HG03139 (cell line): ENCODE data around the gene PSMC3IP.
"Not testable (repeated sequence)": the region's sequence is repeated elsewhere in the genome, so short reads cannot be mapped to it uniquely, and the experiment has no call there.

Source experiments
- ATAC-seq: cut with Tn5 transposase; IDR thresholded peaks from one replicate; pipeline ENCODE4 v1.9.1; 2021; ENCODE audit not compliant: unreplicated experiment

Gene PSMC3IP

DNA sequence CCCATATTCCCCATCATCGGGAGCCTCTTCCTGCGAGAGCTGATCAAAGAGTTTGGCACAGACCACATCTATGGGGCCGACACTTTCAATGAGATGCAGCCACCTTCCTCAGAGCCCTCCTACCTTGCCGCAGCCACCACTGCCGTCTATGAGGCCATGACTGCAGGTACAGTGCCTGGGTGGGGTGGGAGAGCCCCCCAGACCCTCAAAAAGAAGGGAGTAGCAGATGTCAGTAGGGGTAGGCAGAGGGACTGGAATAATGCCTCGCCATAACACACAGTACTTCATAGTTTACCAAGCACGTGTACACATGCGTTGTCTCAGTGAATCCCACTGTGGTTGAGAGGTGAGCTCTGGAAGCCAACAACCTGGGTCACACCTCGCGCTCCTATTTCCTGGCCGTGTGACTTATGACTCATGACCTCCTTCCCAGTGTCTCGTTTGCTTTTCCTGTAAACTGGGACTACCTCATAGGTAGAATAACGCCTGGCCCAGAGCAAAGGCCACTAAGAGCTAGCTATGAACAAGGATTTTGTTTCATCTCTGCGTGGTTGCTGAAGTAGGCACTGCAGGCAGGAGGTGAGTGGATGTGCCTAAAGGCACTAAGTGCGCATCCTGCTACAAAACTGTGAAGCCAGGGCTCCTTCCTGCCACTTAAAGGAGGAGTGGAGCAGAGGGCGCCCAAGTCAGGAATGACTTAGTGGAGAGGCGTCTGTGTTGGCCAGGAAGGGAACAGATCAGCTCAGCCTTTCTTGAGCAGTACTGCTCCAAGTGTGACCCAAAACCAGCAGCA is 36.3 kb downstream of the PSMC3IP start:
- no peak for ATAC-seq

DNA sequence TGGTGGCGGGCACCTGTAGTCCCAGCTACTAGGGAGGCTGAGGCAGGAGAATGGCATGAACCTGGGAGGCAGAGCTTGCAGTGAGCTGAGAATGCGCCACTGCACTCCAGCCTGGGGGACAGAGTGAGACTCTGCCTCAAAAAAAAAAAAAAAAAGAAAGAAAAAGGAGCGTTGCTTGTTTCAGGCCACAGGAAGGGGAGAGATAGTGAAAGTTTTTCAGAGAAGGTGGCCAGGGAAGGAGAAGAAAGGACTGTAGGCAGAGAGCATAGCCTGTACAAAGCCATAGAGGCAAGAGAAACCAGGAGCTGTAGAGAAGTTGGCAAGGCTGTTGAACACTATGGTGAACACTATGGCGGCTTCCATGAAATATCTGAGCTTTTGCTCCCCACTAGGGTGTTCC is 37.0 kb downstream of the PSMC3IP start:
- ATAC-seq = not testable (repeated sequence)

- no peak for ATAC-seq
These were observed 39.0 kb downstream of the PSMC3IP start for GRCh38 chr17:42538482-42538881.

- no peak for ATAC-seq
These were observed 39.6 kb downstream of the PSMC3IP start for GRCh38 chr17:42537826-42538451.

- ATAC-seq = no peak
These were observed 40.2 kb downstream of the PSMC3IP start for GRCh38 chr17:42537156-42537805.

DNA sequence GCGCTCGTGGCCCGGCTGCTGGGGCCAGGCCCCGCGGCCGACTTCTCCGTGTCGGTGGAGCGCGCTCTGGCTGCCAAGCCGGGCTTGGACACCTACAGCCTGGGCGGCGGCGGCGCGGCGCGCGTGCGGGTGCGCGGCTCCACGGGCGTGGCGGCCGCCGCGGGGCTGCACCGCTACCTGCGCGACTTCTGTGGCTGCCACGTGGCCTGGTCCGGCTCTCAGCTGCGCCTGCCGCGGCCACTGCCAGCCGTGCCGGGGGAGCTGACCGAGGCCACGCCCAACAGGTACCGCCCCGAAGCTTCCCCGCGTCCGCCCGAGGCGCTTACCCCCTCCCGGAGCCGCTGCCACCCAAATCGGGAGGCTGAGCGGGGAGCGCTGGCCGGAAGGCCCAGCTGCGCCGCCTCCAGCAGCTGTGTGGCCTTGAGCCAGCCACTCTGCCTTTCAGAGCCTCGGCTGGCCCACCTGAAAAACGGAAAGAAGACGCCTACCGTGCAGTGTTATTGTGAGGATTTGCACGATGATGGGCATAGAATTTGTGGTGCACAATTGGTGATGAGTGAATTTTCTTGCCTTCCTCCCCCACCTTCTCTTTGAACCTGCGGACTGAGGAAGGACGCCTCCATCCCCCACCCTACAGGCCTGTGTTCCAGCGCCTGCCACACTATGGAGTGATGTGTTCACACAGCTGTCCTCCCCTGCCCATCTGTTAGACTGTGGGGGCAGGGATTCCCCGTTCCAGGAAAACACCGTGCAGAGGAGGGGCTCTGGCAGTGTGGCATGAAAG is 41.0 kb downstream of the PSMC3IP start:
- ATAC-seq = peak; percentile 41

GRCh38 chr17:42536048-42536371 is 41.5 kb downstream of the PSMC3IP start, which contains the start of gene NAGLU:
TSS of gene NAGLU (plus strand) at chr17:42536241. CDS start at chr17:42536273, 32 bp downstream.
- peak; percentile 72 for ATAC-seq

DNA sequence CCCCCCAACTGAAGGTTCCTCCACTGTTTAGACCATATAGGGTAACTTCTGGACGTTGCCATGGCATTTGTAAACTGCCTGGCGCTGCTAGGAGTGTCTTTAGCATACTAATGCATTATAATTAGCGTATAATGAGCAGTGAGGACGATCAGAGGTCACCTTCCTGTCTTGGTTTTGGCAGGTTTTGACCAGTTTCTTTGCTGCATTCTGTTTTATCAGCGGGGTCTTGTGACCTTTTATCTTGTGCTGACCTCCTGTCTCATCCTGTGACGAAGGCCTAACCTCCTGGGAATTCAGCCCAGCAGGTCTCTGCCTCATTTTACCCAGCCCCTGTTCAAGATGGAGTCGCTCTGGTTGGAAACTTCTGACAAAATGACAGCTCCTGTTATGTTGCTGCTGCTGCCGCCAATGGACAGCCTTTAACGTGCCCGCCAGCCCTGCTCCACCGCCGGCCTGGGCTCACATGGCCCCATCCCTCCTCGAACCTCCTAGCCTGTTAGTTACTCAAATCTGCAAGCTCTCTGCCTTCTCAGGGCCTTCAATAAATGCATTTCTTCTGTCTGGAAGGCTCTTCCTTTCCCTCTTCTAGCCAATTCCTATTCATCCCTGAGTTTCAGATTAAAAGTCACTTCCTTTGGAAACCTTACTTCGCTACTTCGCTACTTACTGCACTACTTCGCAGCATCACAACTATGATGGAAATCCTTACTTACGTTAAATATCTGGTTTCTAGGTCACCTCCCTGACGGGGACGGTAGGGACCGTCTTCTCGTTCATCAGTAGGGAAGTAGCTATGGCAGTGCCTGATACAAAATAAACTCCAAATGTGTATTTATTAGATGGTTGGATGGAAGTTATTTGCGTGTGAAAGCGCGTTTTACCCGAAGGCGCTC is 42.1 kb downstream of the PSMC3IP start:
- ATAC-seq = no peak

DNA sequence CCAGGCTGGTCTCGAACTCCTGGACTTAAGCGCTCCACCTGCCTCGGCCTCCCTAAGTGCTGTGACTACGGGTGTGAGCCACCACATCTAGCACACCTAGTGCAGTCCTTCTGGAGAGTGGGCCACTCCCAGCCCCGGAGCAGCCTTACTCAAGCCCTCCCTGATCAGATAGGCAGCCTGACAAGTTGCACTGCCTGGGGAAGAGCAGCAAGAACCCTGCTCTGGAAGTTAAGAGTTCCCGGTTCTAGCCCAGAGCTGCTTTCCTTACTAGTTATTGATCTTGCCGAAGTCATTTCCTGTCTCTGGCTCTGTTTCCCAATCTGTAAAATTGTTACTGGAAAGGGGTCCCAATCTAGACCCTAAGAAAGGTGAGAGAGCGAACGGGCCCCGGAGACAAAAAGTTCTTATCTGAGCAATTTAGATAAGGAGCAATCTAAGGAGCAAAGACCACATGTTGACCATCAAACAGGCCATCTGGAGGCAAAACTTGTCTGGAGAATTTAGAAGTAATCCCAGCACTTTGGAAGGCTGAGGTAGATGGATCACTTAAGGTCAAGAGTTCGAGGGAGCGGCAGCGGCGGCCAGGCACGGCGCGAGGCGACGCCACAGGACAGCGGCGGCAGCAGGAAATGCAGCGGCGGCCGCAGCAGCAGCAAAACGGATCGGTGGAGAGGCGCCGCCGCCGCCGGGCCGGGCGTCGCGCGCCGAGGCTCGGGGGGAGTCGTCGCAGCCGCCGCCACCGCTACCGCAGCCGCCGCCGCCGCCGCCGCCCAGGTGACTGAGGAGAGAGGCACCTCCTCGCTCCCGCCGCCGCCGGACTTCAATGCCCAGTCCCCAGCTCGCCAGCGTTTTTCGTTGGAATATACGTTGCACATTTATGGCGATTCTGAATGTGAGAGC is 45.8 kb downstream of the PSMC3IP start:
- ATAC-seq = no peak

- no peak for ATAC-seq
These were observed 46.5 kb downstream of the PSMC3IP start for GRCh38 chr17:42530952-42531454.

- ATAC-seq = no peak
These were observed 48.5 kb downstream of the PSMC3IP start for GRCh38 chr17:42529061-42529460.

DNA sequence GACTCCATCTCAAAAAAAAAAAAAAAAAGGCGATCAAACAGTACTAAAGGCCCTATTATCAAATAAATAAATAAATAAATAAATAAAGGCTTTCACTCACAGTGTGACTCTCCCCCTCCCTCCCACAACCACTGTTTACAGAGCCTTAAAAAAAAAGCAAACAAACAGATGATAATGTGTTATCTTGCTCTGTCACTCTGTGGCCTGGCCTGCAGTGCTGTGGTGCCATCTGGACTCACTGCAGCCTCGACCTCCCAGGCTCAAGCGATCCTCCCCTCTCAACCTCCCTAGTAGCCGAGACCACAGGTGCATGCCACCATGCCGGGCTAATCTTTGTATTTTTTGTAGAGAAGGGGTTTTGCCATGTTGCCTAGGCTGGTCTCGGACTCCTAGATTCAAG is 49.6 kb downstream of the PSMC3IP start:
- no peak for ATAC-seq

- no peak for ATAC-seq
These were observed 51.5 kb downstream of the PSMC3IP start for GRCh38 chr17:42526031-42526444.

DNA sequence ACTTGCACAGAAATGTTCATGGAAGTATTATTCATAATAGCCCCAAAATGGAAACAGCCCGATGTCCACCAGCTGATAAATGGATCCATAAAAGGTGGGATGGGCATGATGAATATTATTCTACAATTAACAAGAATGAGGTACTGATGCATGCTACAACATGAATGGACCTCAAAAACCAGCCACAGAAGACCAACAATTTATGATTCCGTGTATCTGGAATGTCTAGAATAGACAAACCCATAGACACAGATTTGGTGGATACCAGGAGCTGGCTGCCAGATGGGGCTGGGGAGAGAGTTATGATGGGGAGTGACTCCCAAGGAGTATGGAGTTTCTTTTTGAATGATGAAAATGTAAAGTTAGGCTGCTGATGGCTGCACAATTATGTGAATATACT is 52.3 kb downstream of the PSMC3IP start:
- no peak for ATAC-seq

GRCh38 chr17:42522798-42523278 is 54.7 kb downstream of the PSMC3IP start:
- no peak for ATAC-seq
